22Rv1 (cell line): Measurements from ENCODE around the gene CCND1.

Experiments
- CTCF ChIP-seq: fragments of 450-650 bp; IDR thresholded peaks from 2 replicates; pipeline ENCODE4 v1.5.1; 2017; ENCODE audit warnings: mild to moderate bottlenecking
- ZFX ChIP-seq: fragments of 450-650 bp; IDR thresholded peaks from 2 replicates; pipeline ENCODE4 v1.6.1; 2017; ENCODE audit warnings: antibody characterized with exemption, borderline replicate concordance

- TF ChIP-seq CTCF (peak; percentile 73), ZFX (no peak)
Observed at GRCh38 chr11:69642913-69643632, 2.1 kb downstream of the CCND1 start.
